DOHH2 (cell line): ENCODE results near the gene HNRNPUL1.

ENCODE experiments used
- EZH2phosphoT487 ChIP-seq: fragments of 200-600 bp; sonication (generic); IDR thresholded peaks from 2 replicates; pipeline ENCODE4 v1.6.1; 2017; ENCODE audit warnings: borderline replicate concordance, mild to moderate bottlenecking, antibody characterized with exemption, low read length, moderate library complexity, mixed read lengths
- TF ChIP-seq, protein P1 (sequence below): fragments of 200-600 bp; sonication (generic); IDR thresholded peaks from one replicate; pipeline ENCODE4 v1.5.1; 2014; ENCODE audit warnings: antibody characterized with exemption, mild to moderate bottlenecking, low read depth, low read length; ENCODE audit not compliant: poor library complexity, severe bottlenecking

DNA sequence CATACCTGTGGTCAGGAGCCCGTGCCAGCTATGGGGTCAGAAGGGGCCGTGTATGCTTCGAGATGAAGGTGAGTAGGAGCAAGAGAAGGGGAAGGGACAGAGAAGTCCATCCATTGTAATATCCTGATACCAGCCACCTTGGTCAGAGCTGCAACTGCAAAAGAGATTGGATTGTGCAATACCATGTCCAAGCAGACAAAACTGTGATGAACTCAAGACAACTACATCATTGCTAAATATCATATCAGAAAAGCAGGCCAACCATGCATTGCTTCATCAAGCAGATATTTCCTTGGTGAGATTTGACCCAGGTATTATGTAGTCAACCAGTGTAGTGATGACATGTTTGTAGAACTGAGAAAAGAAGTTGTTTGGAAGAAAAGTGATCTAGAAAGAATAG is 12.1 kb downstream of the HNRNPUL1 start:
- TF ChIP-seq, protein P1, sequence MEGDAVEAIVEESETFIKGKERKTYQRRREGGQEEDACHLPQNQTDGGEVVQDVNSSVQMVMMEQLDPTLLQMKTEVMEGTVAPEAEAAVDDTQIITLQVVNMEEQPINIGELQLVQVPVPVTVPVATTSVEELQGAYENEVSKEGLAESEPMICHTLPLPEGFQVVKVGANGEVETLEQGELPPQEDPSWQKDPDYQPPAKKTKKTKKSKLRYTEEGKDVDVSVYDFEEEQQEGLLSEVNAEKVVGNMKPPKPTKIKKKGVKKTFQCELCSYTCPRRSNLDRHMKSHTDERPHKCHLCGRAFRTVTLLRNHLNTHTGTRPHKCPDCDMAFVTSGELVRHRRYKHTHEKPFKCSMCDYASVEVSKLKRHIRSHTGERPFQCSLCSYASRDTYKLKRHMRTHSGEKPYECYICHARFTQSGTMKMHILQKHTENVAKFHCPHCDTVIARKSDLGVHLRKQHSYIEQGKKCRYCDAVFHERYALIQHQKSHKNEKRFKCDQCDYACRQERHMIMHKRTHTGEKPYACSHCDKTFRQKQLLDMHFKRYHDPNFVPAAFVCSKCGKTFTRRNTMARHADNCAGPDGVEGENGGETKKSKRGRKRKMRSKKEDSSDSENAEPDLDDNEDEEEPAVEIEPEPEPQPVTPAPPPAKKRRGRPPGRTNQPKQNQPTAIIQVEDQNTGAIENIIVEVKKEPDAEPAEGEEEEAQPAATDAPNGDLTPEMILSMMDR = no peak
- no peak for TF ChIP-seq EZH2phosphoT487
